Measurements from ENCODE around the gene CFAP57.

The CFAP57 gene

GRCh38 chr1:43276673-43277072 is 104.5 kb downstream of the CFAP57 start:
- no peak for DNase-seq (ENCODE audit: low read depth in 3 of 3)

DNA sequence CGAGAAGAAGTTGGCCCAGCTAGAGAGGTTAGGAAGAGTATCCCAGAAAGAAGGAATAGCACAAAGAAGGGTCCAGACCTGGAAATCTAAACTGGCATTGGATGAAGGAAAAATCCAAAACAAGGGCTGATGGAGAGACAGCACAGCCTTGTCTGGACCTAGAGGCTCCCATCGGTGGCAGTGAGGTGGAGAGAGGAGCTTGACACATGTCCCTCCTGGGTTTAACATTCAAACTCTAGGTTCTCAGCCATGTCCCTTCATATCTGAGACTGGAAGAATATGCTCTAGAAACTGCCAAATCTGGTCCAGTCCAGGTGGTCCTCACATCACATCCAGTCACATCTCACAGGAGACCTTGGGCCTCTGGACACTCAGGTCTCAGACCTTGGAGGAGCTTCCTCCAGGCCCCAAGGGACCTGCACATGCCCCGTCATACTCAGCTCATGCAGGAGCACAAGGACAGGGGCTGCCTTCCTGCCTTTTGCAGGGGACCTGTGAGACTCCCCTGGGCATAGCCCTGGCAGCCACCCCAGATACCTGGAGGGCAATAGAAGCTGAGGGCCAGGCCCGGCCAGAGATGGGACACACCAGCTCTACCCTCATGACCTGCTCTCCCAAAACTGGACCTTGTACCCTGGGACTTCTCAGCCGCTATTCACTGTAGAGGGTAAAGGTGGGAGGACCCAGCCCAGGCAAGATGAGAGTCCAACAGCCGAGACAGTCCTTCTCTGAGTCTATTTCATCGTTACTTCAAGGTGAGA is 105.2 kb downstream of the CFAP57 start:
- no peak for DNase-seq (ENCODE audit: low read depth in 3 of 3)

DNA sequence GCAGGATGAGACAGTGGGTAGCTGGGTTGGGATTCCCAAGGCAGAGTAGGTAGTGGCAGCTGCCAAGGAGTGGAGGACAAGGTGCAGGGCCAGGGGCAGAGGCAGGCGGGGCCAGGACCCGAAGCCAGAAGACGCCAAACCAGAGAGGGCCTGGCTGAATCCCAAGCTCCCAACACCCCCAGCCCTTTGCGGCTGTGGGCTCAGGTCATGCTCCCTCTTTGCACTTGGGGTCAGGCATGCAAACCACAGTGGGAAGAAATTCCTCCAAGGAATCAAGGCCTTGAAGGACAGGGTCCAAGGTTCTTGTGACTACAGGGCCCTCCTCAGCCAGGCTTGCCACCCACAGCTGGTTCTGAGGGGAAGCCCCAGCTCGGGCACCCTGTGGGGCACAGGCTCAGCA is 107.0 kb downstream of the CFAP57 start:
- DNase-seq (ENCODE audit: low read depth in 3 of 3), result no peak

GRCh38 chr1:43279666-43280065 is 107.5 kb downstream of the CFAP57 start:
- DNase-seq (ENCODE audit: low read depth in 3 of 3), result no peak

DNA sequence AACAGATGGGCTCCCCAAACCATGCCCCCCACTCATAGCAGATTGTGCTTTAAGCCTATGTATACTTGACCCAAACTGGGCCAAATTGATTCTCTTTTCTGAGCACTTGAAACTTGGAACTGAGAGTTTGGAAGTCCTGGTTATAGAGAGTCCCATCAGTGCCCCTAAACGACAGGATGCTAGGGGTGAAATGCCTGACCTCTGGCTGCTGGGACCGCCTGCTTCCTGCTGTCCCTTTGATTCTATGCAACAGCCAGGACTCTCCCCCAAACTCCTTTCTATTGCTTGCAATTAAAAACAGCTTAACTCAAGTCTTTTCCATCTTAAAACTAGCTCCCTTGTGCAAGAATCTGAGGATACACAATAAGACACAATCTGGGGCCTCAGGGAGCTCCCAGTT is 108.6 kb downstream of the CFAP57 start:
- no peak for DNase-seq (ENCODE audit: low read depth in 3 of 3)

DNA sequence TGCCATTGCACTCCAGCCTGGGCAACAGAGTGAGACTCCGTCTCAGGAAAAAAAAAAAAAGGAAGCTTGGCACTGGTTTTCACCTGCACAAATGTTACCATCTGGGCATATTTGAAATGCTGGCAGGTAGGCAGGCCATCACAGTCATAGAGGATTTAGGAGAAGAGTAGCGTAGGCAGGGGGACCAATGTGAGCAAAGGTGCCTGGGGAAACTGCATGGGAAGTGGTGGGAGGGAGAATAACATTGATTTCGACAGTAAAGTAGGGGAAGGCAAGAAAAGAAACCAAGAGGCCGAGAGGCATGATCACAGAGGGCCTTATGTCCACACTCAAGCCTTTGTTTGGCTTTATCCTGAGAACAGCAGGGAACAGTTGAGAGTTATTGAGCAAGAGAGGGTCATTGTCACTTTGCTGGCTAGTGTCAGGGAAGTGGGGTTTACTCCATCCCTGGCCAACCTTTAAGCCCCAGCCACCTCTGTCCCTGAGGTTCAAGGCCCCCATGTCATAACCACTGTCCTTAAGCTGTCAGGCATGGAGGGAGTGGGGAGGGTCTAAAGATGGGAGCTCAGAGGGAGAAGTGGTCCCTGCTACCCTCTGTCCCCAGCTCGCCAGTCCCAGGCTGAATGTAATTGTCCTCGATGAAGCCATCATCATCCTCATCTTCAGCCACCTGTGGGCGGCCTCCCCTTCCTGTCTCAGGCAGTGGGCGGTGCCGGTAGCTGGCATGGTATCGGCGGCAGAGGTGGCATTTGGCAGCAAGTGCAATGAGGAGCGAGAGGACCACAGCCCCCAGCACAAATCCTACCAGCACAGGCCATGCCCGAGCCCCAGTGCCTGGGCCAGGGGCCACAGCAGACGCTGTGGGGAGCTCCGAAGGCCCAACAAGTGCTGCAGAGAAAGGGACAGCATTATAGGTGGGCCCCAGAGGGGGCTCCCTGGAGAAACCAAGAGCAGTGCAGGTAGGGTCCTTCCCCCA is 110.4 kb downstream of the CFAP57 start:
- no peak for DNase-seq (ENCODE audit: low read depth in 3 of 3)

GRCh38 chr1:43284065-43284464 is 111.9 kb downstream of the CFAP57 start:
- DNase-seq (ENCODE audit: low read depth in 3 of 3), result no peak

- DNase-seq (ENCODE audit: low read depth in 3 of 3), result no peak
Observed at GRCh38 chr1:43284546-43285110, 112.5 kb downstream of the CFAP57 start.

- DNase-seq (ENCODE audit: low read depth in 3 of 3), result no peak
Observed at GRCh38 chr1:43285269-43285990, 113.3 kb downstream of the CFAP57 start, which contains the start of gene C1orf210. TSS of gene C1orf210 (minus strand) at chr1:43285581. CDS start at chr1:43283270, 2,311 bp downstream.

- DNase-seq (ENCODE audit: low read depth in 3 of 3), result no peak
Observed at GRCh38 chr1:43286115-43286514, 114.0 kb downstream of the CFAP57 start.

GRCh38 chr1:43286533-43286932 is 114.4 kb downstream of the CFAP57 start:
- DNase-seq (ENCODE audit: low read depth in 3 of 3), result no peak

- DNase-seq (ENCODE audit: low read depth in 3 of 3), result no peak
Observed at GRCh38 chr1:43288058-43288784, 116.1 kb downstream of the CFAP57 start.

DNA sequence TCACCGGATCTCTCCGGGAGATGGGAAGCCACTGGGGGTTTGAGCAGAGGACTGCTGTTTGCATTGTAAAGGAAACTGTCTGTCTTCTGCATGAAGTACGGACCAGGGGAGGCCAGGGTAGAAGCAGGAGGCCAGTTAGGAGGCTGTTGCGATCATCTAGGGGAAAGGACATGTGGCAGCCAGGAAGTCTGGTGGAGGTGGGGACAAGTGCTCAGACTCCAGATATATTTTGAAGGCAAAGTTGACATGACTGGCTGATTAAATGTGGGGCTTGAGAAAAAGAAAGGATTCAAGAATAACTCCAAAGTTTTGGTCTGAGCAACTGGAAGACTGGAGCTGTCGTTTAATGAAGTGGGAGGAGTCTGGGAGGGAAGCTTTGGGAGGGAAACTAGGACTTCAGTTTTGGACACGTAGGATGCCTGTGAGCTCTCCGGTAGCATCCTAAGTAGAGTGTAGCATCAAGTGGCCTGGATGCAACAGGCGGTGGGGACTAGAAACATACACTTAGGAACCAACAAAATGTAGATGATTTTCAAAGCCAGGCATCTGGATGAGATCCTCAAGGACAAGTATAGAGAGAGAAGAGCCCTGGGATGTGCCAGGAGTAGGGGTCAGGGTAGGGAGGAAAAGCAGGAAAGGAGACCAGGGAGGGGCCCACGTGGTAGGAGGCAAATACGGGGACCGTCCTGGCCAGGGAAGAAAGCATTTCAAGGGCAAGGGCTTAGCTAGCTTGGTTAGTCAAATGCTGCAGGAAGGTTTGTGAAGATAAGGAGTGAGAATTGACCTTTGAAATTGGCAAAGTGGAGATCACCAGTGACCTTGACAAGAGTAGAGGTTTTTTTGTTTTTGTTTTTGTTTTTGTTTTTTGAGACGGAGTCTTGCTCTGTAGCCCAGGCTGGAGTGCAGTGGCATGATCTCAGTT is 116.9 kb downstream of the CFAP57 start:
- DNase-seq (ENCODE audit: low read depth in 3 of 3), result no peak

DNA sequence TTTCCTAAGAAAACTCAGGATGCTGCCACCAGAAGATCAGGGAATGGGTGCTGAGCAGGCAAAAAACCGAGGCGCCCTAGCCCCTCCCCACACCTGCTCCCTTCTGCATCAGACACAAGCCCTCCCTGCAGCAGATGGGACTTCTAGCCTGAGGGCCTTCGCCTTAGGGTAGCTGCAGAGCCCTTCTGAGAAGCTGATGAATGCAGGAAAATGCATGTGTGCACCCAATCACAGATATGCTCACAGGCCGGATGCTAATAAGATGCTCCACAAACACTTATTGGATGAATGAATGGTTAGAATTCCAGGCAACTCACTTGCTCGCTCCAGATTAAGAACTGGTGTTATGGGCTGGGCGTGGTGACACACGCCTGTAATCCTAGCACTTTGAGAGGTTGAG is 120.1 kb downstream of the CFAP57 start:
- DNase-seq (ENCODE audit: low read depth in 3 of 3), result no peak

DNA sequence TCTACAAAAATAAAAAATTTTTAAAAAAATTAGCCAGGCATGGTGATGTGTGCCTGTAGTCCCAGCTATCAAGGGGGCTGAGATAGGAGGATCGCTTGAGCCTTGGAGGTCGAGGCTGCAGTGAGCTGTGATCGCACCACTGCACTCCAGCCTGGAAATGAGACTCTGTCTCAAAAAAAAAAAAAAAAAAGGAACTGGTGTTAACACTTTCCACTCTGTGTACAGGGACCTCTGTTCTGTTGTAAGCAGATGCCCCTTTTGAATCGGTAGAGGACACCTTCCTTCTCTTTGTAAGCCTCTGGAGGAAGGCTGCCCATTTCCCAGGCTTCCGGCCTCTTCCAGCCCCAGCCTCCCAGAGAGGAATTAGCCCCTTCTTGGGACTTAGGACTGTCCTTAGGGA is 120.5 kb downstream of the CFAP57 start:
- no peak for DNase-seq (ENCODE audit: low read depth in 3 of 3)

DNA sequence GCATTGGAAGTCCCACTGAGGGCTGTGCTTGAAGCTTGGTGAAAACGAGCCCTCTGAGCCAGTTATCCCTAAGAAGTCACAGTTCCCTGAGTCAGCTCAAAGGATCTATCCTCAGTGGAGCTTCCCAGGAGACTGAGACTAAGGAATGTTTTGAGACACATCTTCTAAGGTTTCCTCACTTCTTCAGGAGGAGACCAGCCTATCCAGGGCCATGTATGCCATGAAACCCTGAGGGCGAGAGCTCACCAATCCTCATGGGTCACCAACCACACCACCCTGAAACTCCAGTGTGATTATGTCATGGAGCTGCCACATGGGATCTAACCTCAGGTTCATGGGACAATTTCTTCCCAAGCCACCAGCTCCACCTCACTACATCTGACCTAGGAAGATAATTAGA is 121.0 kb downstream of the CFAP57 start:
- DNase-seq (ENCODE audit: low read depth in 3 of 3), result no peak

GRCh38 chr1:43293896-43294760 is 122.0 kb downstream of the CFAP57 start:
- DNase-seq (ENCODE audit: low read depth in 3 of 3), result no peak

GRCh38 chr1:43294761-43295160 is 122.6 kb downstream of the CFAP57 start:
- DNase-seq (ENCODE audit: low read depth in 3 of 3), result no peak

- DNase-seq (ENCODE audit: low read depth in 3 of 3), result no peak
Observed at GRCh38 chr1:43296207-43296606, 124.1 kb downstream of the CFAP57 start.
